GF-D8 (cell line): ENCODE data around the gene KCNK3.

Experiments
- DNase-seq: peaks from one replicate; lab custom pipeline; 2025; lab: John Stamatoyannopoulos, UW

Gene KCNK3

GRCh38 chr2:26712486-26713465, 20.3 kb downstream of the KCNK3 start:
- DNase-seq = no peak

GRCh38 chr2:26715528-26716270, 23.2 kb downstream of the KCNK3 start:
- no peak for DNase-seq

GRCh38 chr2:26716340-26716739, 23.8 kb downstream of the KCNK3 start:
- DNase-seq = no peak

- DNase-seq = no peak
Measured at GRCh38 chr2:26716769-26717168, 24.2 kb downstream of the KCNK3 start.

GRCh38 chr2:26717362-26717761, 24.8 kb downstream of the KCNK3 start:
- no peak for DNase-seq

- no peak for DNase-seq
Measured at GRCh38 chr2:26718949-26719686, 26.6 kb downstream of the KCNK3 start.

GRCh38 chr2:26720322-26721114, 28.0 kb downstream of the KCNK3 start:
- no peak for DNase-seq

- DNase-seq = no peak
Measured at GRCh38 chr2:26721115-26722032, 28.9 kb downstream of the KCNK3 start.

GRCh38 chr2:26722328-26722727, 29.8 kb downstream of the KCNK3 start:
- no peak for DNase-seq

- no peak for DNase-seq
Measured at GRCh38 chr2:26722911-26723310, 30.4 kb downstream of the KCNK3 start.

- no peak for DNase-seq
Measured at GRCh38 chr2:26723475-26723874, 31.0 kb downstream of the KCNK3 start.

GRCh38 chr2:26723991-26724750, 31.6 kb downstream of the KCNK3 start:
- DNase-seq = no peak

- DNase-seq = no peak
Measured at GRCh38 chr2:26724784-26725520, 32.4 kb downstream of the KCNK3 start.

GRCh38 chr2:26725521-26725820, 32.9 kb downstream of the KCNK3 start:
- no peak for DNase-seq

- DNase-seq = no peak
Measured at GRCh38 chr2:26726228-26726627, 33.7 kb downstream of the KCNK3 start.

GRCh38 chr2:26727641-26728561, 35.4 kb downstream of the KCNK3 start:
- no peak for DNase-seq

GRCh38 chr2:26729311-26729710, 36.8 kb downstream of the KCNK3 start:
- no peak for DNase-seq
